ENCODE data around the gene EEF1AKMT2. TPM values are rescaled to one million over a fixed set of nuclear protein-coding genes. Genes with fewer than 3 reads are reported as not detected.

Gene EEF1AKMT2
- total and polyA plus RNA-seq, 9 of the 15 experiments (the other 6 are each of a cell fraction or from before 2014, with no cell fraction given), result 9.3 to 34.3 (median 23.7) TPM

- TF ChIP-seq MNT (conservative IDR thresholded peaks at IDR 0.05), result peak in 1 of 2 experiments; percentile 68; a peak in 2 of 4 replicates
- TF ChIP-seq ZNF175 (CRISPR knock-in tag; IDR thresholded peaks at IDR 0.05; ENCODE audit: low read depth), result 0 out of 2 replicates have a peak, but pooled peaks have one; percentile 29
- TF ChIP-seq KDM1A (IDR thresholded peaks at IDR 0.05), result 0 out of 4 replicates have a peak, but pooled peaks of 1 of the 2 experiments have one; percentile 27
- no peak for TF ChIP-seq CAMTA2 (CRISPR knock-in tag; conservative IDR thresholded peaks at IDR 0.05)
- TF ChIP-seq, protein P1, sequence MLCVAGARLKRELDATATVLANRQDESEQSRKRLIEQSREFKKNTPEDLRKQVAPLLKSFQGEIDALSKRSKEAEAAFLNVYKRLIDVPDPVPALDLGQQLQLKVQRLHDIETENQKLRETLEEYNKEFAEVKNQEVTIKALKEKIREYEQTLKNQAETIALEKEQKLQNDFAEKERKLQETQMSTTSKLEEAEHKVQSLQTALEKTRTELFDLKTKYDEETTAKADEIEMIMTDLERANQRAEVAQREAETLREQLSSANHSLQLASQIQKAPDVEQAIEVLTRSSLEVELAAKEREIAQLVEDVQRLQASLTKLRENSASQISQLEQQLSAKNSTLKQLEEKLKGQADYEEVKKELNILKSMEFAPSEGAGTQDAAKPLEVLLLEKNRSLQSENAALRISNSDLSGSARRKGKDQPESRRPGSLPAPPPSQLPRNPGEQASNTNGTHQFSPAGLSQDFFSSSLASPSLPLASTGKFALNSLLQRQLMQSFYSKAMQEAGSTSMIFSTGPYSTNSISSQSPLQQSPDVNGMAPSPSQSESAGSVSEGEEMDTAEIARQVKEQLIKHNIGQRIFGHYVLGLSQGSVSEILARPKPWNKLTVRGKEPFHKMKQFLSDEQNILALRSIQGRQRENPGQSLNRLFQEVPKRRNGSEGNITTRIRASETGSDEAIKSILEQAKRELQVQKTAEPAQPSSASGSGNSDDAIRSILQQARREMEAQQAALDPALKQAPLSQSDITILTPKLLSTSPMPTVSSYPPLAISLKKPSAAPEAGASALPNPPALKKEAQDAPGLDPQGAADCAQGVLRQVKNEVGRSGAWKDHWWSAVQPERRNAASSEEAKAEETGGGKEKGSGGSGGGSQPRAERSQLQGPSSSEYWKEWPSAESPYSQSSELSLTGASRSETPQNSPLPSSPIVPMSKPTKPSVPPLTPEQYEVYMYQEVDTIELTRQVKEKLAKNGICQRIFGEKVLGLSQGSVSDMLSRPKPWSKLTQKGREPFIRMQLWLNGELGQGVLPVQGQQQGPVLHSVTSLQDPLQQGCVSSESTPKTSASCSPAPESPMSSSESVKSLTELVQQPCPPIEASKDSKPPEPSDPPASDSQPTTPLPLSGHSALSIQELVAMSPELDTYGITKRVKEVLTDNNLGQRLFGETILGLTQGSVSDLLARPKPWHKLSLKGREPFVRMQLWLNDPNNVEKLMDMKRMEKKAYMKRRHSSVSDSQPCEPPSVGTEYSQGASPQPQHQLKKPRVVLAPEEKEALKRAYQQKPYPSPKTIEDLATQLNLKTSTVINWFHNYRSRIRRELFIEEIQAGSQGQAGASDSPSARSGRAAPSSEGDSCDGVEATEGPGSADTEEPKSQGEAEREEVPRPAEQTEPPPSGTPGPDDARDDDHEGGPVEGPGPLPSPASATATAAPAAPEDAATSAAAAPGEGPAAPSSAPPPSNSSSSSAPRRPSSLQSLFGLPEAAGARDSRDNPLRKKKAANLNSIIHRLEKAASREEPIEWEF (CRISPR knock-in tag; IDR thresholded peaks at IDR 0.05), result no peak
- TF ChIP-seq NCOA1 (IDR thresholded peaks at IDR 0.05; ENCODE audit: low read depth), result no peak
- 0 out of 2 replicates have a peak, but pooled peaks have one; percentile 35 for TF ChIP-seq ZNF143 (CRISPR knock-in tag; IDR thresholded peaks at IDR 0.05)
- TF ChIP-seq ZNF76 (CRISPR knock-in tag; IDR thresholded peaks at IDR 0.05; ENCODE audit: borderline replicate concordance), result no peak
- TF ChIP-seq, protein P2, sequence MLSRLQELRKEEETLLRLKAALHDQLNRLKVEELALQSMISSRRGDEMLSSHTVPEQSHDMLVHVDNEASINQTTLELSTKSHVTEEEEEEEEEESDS (CRISPR knock-in tag; IDR thresholded peaks at IDR 0.05), result no peak
- no peak for TF ChIP-seq IRF1 (CRISPR knock-in tag; IDR thresholded peaks at IDR 0.05; ENCODE audit: borderline replicate concordance)
- no peak for TF ChIP-seq XRCC4 (IDR thresholded peaks at IDR 0.05; ENCODE audit: extremely low read depth, insufficient read depth, insufficient read length)
- peak; percentile 48 for TF ChIP-seq MYC (IDR thresholded peaks at IDR 0.05; ENCODE audit: low read depth, low read length)
- no peak for TF ChIP-seq MYC (CRISPR knock-in tag; IDR thresholded peaks at IDR 0.05; ENCODE audit: borderline replicate concordance, low read depth)
- no peak for TF ChIP-seq CBX3 (IDR thresholded peaks at IDR 0.05; ENCODE audit: borderline replicate concordance in 1 of 2, low read length in 2 of 2)
- no peak for TF ChIP-seq SNRNP70 (optimal IDR thresholded peaks at IDR 0.05; ENCODE audit: low read depth, low read length)
- TF ChIP-seq CBFA2T3 (IDR thresholded peaks at IDR 0.05), result 0 out of 2 replicates have a peak, but pooled peaks have one; percentile 6
- no peak for TF ChIP-seq ARID1B (IDR thresholded peaks at IDR 0.05)
- TF ChIP-seq KAT8 (IDR thresholded peaks at IDR 0.05; ENCODE audit: low read depth), result no peak
- no peak for TF ChIP-seq ZNF121 (CRISPR knock-in tag; conservative IDR thresholded peaks at IDR 0.05)
These were observed at the start of gene EEF1AKMT2 (continued) for GRCh38 chr10:124791547-124792348.
